ENCODE data around the gene HOXD11. TPM values are rescaled to one million over a fixed set of nuclear protein-coding genes. Genes with fewer than 3 reads are reported as not detected.

HOXD11 gene
- total and polyA plus RNA-seq, 2 of the 4 experiments (the other 2 are of a cell fraction) = not detected

DNA sequence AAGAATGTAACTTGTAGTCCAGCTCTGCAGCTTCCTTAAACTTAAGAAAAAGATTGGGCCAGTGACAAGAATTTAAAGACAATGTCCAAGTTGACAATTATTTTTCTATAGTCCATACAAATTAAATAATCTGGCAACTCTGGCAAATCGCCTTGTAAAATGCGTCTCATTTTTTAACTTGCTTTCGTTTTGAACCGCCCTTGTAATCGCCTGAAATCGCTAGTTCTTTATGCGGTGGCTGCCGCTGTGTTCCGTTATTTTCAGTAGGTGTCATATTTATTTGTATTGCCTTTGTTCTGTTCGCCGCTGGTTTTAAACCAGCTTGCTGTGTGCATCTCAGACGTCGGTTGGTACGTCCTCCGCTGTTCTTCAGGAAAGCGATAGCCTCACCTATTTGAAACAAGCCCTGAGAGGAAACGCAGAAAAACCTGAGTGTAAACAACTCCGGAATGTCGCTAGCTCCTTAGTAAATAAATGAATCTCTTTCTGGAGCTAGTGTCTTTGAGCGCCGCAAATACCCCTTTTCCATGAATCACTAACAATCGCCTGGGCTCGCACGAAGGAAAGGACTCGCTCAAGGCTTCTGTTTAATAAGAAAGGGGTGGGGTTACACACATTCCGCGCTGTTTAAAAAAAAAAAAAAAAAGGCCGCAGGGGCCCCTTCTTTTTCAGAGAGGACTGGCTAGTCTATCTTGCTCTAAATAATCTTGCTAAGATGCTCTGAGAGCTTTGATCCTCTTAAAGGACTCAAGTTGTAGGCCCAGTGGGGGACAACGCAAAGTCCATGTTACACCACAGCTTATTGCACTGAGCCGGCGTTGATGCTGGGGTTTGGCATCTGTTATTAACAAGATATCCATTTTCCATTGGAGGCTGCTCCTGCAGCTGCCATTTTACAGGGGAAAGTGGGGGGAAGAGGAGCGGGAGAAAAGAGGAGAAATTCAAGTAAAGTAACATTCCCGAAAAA is 25.4 kb downstream of the HOXD11 start:
- Histone ChIP-seq H3K14ac (replicated peaks; ENCODE audit: low read depth, low read length) (no peak overlapping the region), H3K18ac (ENCODE audit: low read depth, low read length) (no peak overlapping the region), H2AK5ac (ENCODE audit: low read depth, low read length) (no peak overlapping the region), H2AFZ (replicated peaks; ENCODE audit: low read length, poor library complexity) (no peak overlapping the region), H3K9me1 (ENCODE audit: insufficient read depth, low read length) (no peaks in the 10 kb centered on the region), H2BK5ac (ENCODE audit: low read depth, low read length, poor library complexity, severe bottlenecking) (no peak overlapping the region), H4K20me1 (ENCODE audit: insufficient read depth, low read length) (no peaks in the 10 kb centered on the region), H2BK15ac (ENCODE audit: low read depth, low read length) (no peak overlapping the region), H3K79me1 (ENCODE audit: low read depth in 1 of 2, low read length in 2 of 2) (no peaks in the 10 kb centered on the region), H3K36me3 (ENCODE audit: control insufficient read depth, insufficient read depth, low read length) (no peaks in the 10 kb centered on the region), H3K4ac (ENCODE audit: low read depth, low read length) (no peak overlapping the region), H2AK9ac (replicated peaks; ENCODE audit: low read depth, low read length, poor library complexity) (no peak overlapping the region), H3K9ac (ENCODE audit: low read depth, low read length) (no peak overlapping the region), H3K56ac (ENCODE audit: extremely low read depth, insufficient read depth, low read length) (no peak overlapping the region), H4K5ac (ENCODE audit: low read depth, low read length) (no peak overlapping the region), H4K91ac (ENCODE audit: insufficient read depth, low read depth, low read length) (no peak overlapping the region), H3K4me3 (ENCODE audit: insufficient read depth, low read depth, low read length) (peak overlapping the region; percentile 39; the same call in 1 of the 2 replicates), H2BK120ac (ENCODE audit: low read depth, low read length) (no peak overlapping the region), H3K27me3 (ENCODE audit: control insufficient read depth, insufficient read depth, low read length) (peaks cover 93% of the 10 kb centered on the region), H4K8ac (ENCODE audit: low read depth in 2 of 2, low read length in 2 of 2) (no peak overlapping the region), H3K23ac (ENCODE audit: low read depth, low read length) (no peak overlapping the region), H2BK20ac (ENCODE audit: low read depth, low read length) (no peak overlapping the region), H3K4me2 (ENCODE audit: low read depth, low read length) (peak overlapping the region; percentile 82), H3K4me1 (ENCODE audit: control insufficient read depth, insufficient read depth, low read length) (no peaks in the 10 kb centered on the region), H3K9me3 (ENCODE audit: control insufficient read depth, insufficient read depth, low read length) (peaks cover 1% of the 10 kb centered on the region), H3K27ac (ENCODE audit: insufficient read depth, low read length) (no peak overlapping the region)
- ChIA-PET POLR2A (ENCODE audit: unreplicated experiment) (no interaction called here), CTCF (interaction anchor here (0.7 to 3.1 kb wide), 8 partner anchors 8 to 521 kb away, joined by 3 to 23 read pairs (median 4); no protein-coding TSS in a partner anchor)
- ATAC-seq (ENCODE audit: low read depth) (no peak), DNase-seq (peak; percentile 10)
- intact Hi-C loops (cut with micrococcal nuclease) (no loop called here), dilution Hi-C loops (cut with HindIII; ENCODE audit: low sequenced_read_pairs, unreplicated experiment) (no loop called here), in situ Hi-C loops (cut with MboI; ENCODE audit: low sequenced_read_pairs) (no loop called here)
- 5% methylated on average over 9 of the region's 33 CpGs; no CpG with 5 or more reads in 1 of the 2 experiments for WGBS, 2 experiments (ENCODE audit: extremely low coverage in 2 of 2, insufficient read length in 1 of 2)
- no TSS peak for BruUV-seq (replicated peaks)
- no peak for TF ChIP-seq NFE2L2 (IDR thresholded peaks at IDR 0.05; ENCODE audit: low read depth, low read length)
- TF ChIP-seq MAFK (IDR thresholded peaks at IDR 0.05; ENCODE audit: low read depth, low read length) = no peak
- no peak for TF ChIP-seq POLR2A (IDR thresholded peaks at IDR 0.05; ENCODE audit: low read depth, low read length)
- TF ChIP-seq CEBPB (IDR thresholded peaks at IDR 0.05; ENCODE audit: low read depth, low read length) = no peak
- TF ChIP-seq SMC3 (IDR thresholded peaks at IDR 0.05; ENCODE audit: low read depth, low read length) = no peak
- TF ChIP-seq, protein P1, sequence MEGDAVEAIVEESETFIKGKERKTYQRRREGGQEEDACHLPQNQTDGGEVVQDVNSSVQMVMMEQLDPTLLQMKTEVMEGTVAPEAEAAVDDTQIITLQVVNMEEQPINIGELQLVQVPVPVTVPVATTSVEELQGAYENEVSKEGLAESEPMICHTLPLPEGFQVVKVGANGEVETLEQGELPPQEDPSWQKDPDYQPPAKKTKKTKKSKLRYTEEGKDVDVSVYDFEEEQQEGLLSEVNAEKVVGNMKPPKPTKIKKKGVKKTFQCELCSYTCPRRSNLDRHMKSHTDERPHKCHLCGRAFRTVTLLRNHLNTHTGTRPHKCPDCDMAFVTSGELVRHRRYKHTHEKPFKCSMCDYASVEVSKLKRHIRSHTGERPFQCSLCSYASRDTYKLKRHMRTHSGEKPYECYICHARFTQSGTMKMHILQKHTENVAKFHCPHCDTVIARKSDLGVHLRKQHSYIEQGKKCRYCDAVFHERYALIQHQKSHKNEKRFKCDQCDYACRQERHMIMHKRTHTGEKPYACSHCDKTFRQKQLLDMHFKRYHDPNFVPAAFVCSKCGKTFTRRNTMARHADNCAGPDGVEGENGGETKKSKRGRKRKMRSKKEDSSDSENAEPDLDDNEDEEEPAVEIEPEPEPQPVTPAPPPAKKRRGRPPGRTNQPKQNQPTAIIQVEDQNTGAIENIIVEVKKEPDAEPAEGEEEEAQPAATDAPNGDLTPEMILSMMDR (conservative IDR thresholded peaks at IDR 0.05; ENCODE audit: low read depth, low read length) = no peak
- TF ChIP-seq, protein P2, sequence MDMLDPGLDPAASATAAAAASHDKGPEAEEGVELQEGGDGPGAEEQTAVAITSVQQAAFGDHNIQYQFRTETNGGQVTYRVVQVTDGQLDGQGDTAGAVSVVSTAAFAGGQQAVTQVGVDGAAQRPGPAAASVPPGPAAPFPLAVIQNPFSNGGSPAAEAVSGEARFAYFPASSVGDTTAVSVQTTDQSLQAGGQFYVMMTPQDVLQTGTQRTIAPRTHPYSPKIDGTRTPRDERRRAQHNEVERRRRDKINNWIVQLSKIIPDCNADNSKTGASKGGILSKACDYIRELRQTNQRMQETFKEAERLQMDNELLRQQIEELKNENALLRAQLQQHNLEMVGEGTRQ (IDR thresholded peaks at IDR 0.05; ENCODE audit: low read depth, low read length) = no peak
- TF ChIP-seq FOS (IDR thresholded peaks at IDR 0.05; ENCODE audit: low read depth, low read length) = no peak
- TF ChIP-seq RCOR1 (IDR thresholded peaks at IDR 0.05; ENCODE audit: insufficient replicate concordance, low read length) = no peak
- no peak for TF ChIP-seq CHD1 (IDR thresholded peaks at IDR 0.05; ENCODE audit: low read depth, low read length)
- no peak for TF ChIP-seq MAZ (IDR thresholded peaks at IDR 0.05; ENCODE audit: borderline replicate concordance, low read depth, low read length)
- TF ChIP-seq BHLHE40 (IDR thresholded peaks at IDR 0.05; ENCODE audit: low read depth, low read length) = no peak
- TF ChIP-seq RAD21 (IDR thresholded peaks at IDR 0.05; ENCODE audit: low read length) = no peak
- TF ChIP-seq RFX5 (IDR thresholded peaks at IDR 0.05; ENCODE audit: low read depth, low read length) = no peak
